Measurements from ENCODE around the gene DHX36.

Gene DHX36

DNA sequence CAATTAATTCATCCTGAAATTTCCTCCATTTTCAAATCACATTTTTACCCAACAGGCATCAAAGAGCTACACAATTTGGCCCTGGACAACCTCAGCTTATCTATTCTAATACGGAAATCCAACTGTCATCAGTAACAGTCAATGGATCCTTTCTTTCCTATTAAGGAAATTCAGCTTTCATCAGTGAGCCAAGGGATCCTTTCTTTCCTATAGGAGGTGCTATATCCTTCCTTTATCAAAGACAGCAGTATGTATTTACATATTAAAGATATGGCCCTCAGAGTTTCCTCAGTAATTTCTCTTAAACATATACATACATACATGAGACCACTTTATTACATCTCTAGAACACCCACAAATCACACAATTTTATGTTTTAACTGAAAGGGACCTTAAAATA, 10.1 kb downstream of the DHX36 start:
- no peak for DNase-seq
- Histone ChIP-seq H3K4me1 (ENCODE audit: control extremely low read depth in 1 of 4, control insufficient read depth in 4 of 4, insufficient read depth in 4 of 4, low read length in 3 of 4) (peaks cover 0 to 8% (median 0%) of the 10 kb centered on the region in 4 experiments), H3K9me3 (ENCODE audit: control extremely low read depth in 1 of 5, control insufficient read depth in 4 of 5, insufficient read depth in 2 of 5, low read depth in 1 of 5, low read length in 4 of 5) (no peaks in the 10 kb centered on the region), H3K27ac (ENCODE audit: insufficient read depth in 1 of 2, low read depth in 1 of 2, low read length in 2 of 2, poor library complexity in 1 of 2, severe bottlenecking in 2 of 2) (no peak overlapping the region), H3K27me3 (replicated peaks in 2 of 5; ENCODE audit: control insufficient read depth in 4 of 5, insufficient read depth in 5 of 5, low read length in 4 of 5) (no peaks in the 10 kb centered on the region), H3K4me3 (ENCODE audit: control insufficient read depth in 1 of 7, extremely low read depth in 1 of 7, insufficient read depth in 4 of 7, low read depth in 2 of 7, low read length in 6 of 7) (no peak overlapping the region), H3K36me3 (ENCODE audit: control insufficient read depth in 4 of 4, insufficient read depth in 4 of 4, low read length in 3 of 4) (peaks cover 5 to 44% (median 26%) of the 10 kb centered on the region in 4 experiments)
- WGBS (ENCODE audit: insufficient coverage), result 90% methylated on average over 1 of the region's 1 CpG
- ChIA-PET CTCF (interaction anchor here (1.0 to 1.2 kb wide), 2 partner anchors 31 to 56 kb away, joined by 3 read pairs; no protein-coding TSS in a partner anchor), POLR2A (no interaction called here)

DNA sequence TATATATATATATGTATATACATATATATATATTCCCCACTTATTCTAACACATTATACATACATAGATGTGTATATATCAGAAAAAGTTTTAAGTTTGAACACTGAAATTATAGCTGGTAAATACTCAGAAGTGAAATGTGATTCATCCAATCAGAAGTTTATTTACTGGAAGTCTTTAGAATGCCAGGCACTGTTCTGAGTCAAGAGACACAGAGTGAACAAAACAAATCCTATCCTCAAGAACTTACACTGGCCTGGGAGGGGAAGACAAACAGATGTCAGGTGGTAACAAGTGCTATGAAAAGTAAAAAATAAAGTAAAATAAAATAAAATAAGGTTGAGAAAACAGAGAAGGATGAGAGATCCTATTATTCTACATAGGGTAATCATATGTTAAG, 13.4 kb downstream of the DHX36 start:
- no peaks in the 10 kb centered on the region for H3K27me3 ChIP-seq (replicated peaks in 2 of 5; ENCODE audit: control insufficient read depth in 4 of 5, insufficient read depth in 5 of 5, low read length in 4 of 5)
- no peak for DNase-seq
- H3K9me3 ChIP-seq (ENCODE audit: control extremely low read depth in 1 of 5, control insufficient read depth in 4 of 5, insufficient read depth in 2 of 5, low read depth in 1 of 5, low read length in 4 of 5), result no peaks in the 10 kb centered on the region
- CTCF ChIA-PET, result interaction anchor here (0.9 kb wide), 1 partner anchor 10 kb away, joined by 3 read pairs; no protein-coding TSS in a partner anchor
- no peak overlapping the region for H3K4me3 ChIP-seq (ENCODE audit: control insufficient read depth in 1 of 7, extremely low read depth in 1 of 7, insufficient read depth in 4 of 7, low read depth in 2 of 7, low read length in 6 of 7)
- no peaks in the 10 kb centered on the region for H3K4me1 ChIP-seq (ENCODE audit: control extremely low read depth in 1 of 4, control insufficient read depth in 4 of 4, insufficient read depth in 4 of 4, low read length in 3 of 4)
- peaks cover 5 to 58% (median 33%) of the 10 kb centered on the region in 4 experiments for H3K36me3 ChIP-seq (ENCODE audit: control insufficient read depth in 4 of 4, insufficient read depth in 4 of 4, low read length in 3 of 4)
- POLR2A ChIA-PET, result no interaction called here
- no peak overlapping the region for H3K27ac ChIP-seq (ENCODE audit: insufficient read depth in 1 of 2, low read depth in 1 of 2, low read length in 2 of 2, poor library complexity in 1 of 2, severe bottlenecking in 2 of 2)

DNA sequence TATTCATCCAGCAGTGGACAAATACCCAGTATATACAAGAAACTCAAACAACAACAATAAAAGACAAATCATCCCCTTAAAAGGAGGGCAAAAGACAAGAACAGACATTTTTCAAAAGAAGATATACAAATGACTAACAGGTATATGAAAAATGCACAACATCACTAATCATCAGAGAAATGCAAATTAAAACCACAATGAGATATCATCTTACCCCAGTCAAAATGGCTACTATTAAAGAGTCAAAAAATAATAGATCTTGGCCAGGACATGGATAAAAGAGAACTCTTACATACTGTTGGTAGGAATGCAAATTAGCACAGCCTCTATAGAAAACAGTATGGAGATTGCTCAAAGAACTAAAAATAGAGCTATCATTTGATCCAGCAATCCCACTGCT, 16.9 kb downstream of the DHX36 start:
- CTCF ChIA-PET, result no interaction called here
- DNase-seq, result no peak
- Histone ChIP-seq H3K9me3 (ENCODE audit: control extremely low read depth in 1 of 5, control insufficient read depth in 4 of 5, insufficient read depth in 2 of 5, low read depth in 1 of 5, low read length in 4 of 5) (no peaks in the 10 kb centered on the region), H3K27me3 (replicated peaks in 2 of 5; ENCODE audit: control insufficient read depth in 4 of 5, insufficient read depth in 5 of 5, low read length in 4 of 5) (no peaks in the 10 kb centered on the region), H3K27ac (ENCODE audit: insufficient read depth in 1 of 2, low read depth in 1 of 2, low read length in 2 of 2, poor library complexity in 1 of 2, severe bottlenecking in 2 of 2) (no peak overlapping the region), H3K4me1 (ENCODE audit: control extremely low read depth in 1 of 4, control insufficient read depth in 4 of 4, insufficient read depth in 4 of 4, low read length in 3 of 4) (no peaks in the 10 kb centered on the region), H3K4me3 (ENCODE audit: control insufficient read depth in 1 of 7, extremely low read depth in 1 of 7, insufficient read depth in 4 of 7, low read depth in 2 of 7, low read length in 6 of 7) (no peak overlapping the region), H3K36me3 (ENCODE audit: control insufficient read depth in 4 of 4, insufficient read depth in 4 of 4, low read length in 3 of 4) (peaks cover 9 to 62% (median 42%) of the 10 kb centered on the region in 4 experiments)
- POLR2A ChIA-PET, result no interaction called here

DNA sequence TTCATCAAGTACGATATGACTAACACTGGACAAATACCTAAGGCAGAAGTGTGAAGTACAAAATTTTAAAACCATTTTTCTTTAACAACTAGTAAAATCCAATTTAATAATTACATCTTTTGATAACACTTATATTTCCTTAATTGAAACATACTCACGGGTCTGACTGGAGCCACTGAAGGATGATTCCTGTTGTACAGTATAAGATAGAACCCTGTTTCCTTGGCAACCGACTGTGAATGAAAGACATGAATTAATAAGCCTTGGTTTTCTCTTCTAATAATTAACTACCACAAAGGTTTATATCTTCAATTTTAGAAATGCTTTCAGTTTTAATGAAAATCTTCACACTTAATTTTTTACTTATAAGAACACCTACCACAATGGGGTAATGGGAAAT, 19.4 kb downstream of the DHX36 start:
- Histone ChIP-seq H3K4me1 (ENCODE audit: control extremely low read depth in 1 of 4, control insufficient read depth in 4 of 4, insufficient read depth in 4 of 4, low read length in 3 of 4) (no peaks in the 10 kb centered on the region), H3K27me3 (replicated peaks in 2 of 5; ENCODE audit: control insufficient read depth in 4 of 5, insufficient read depth in 5 of 5, low read length in 4 of 5) (no peaks in the 10 kb centered on the region), H3K4me3 (ENCODE audit: control insufficient read depth in 1 of 7, extremely low read depth in 1 of 7, insufficient read depth in 4 of 7, low read depth in 2 of 7, low read length in 6 of 7) (no peak overlapping the region), H3K9me3 (ENCODE audit: control extremely low read depth in 1 of 5, control insufficient read depth in 4 of 5, insufficient read depth in 2 of 5, low read depth in 1 of 5, low read length in 4 of 5) (no peaks in the 10 kb centered on the region), H3K27ac (ENCODE audit: insufficient read depth in 1 of 2, low read depth in 1 of 2, low read length in 2 of 2, poor library complexity in 1 of 2, severe bottlenecking in 2 of 2) (no peak overlapping the region), H3K36me3 (ENCODE audit: control insufficient read depth in 4 of 4, insufficient read depth in 4 of 4, low read length in 3 of 4) (peaks cover 17 to 79% (median 50%) of the 10 kb centered on the region in 4 experiments)
- 80% methylated on average over 1 of the region's 3 CpGs for WGBS (ENCODE audit: insufficient coverage)
- CTCF ChIA-PET, result no interaction called here
- POLR2A ChIA-PET, result no interaction called here
- no peak for DNase-seq

DNA sequence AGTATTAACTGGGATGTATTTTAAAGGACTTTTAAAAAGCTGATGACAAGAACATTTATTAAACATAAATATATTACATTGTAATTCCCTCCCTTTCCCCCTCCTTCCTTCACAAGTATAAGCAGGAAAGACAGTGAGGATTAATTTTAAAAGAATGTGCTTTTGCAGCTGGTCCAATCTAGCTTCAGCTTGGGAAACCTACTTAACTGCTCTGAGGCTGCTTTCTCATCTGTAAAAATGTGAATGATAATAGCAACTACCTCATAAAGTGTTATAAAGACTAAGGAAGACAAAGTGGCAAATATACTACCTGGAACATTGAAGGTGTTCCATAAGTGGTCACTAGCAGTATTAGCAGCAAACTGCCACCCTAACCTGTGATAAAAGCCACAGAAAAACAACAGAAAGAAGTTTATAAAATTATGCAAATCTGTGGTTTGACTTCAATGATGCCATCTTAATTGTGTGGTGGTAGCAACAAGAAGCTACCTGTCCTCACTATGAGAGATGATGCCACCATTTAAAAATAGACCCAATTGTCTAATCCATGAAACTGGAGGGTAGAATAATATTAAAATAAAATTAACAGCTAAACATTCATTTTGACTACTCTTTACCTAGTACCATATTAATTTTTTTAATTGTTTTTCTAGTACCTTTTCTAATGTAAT, 20.0 kb downstream of the DHX36 start:
- Histone ChIP-seq H3K36me3 (ENCODE audit: control insufficient read depth in 4 of 4, insufficient read depth in 4 of 4, low read length in 3 of 4) (peaks cover 17 to 79% (median 51%) of the 10 kb centered on the region in 4 experiments), H3K27ac (ENCODE audit: insufficient read depth in 1 of 2, low read depth in 1 of 2, low read length in 2 of 2, poor library complexity in 1 of 2, severe bottlenecking in 2 of 2) (no peak overlapping the region), H3K9me3 (ENCODE audit: control extremely low read depth in 1 of 5, control insufficient read depth in 4 of 5, insufficient read depth in 2 of 5, low read depth in 1 of 5, low read length in 4 of 5) (no peaks in the 10 kb centered on the region), H3K27me3 (replicated peaks in 2 of 5; ENCODE audit: control insufficient read depth in 4 of 5, insufficient read depth in 5 of 5, low read length in 4 of 5) (no peaks in the 10 kb centered on the region), H3K4me1 (ENCODE audit: control extremely low read depth in 1 of 4, control insufficient read depth in 4 of 4, insufficient read depth in 4 of 4, low read length in 3 of 4) (no peaks in the 10 kb centered on the region), H3K4me3 (ENCODE audit: control insufficient read depth in 1 of 7, extremely low read depth in 1 of 7, insufficient read depth in 4 of 7, low read depth in 2 of 7, low read length in 6 of 7) (no peak overlapping the region)
- ChIA-PET POLR2A (no interaction called here), CTCF (interaction anchor here (0.7 kb wide), 1 partner anchor 9 kb away, joined by 3 read pairs; no protein-coding TSS in a partner anchor)
- DNase-seq, result no peak

DNA sequence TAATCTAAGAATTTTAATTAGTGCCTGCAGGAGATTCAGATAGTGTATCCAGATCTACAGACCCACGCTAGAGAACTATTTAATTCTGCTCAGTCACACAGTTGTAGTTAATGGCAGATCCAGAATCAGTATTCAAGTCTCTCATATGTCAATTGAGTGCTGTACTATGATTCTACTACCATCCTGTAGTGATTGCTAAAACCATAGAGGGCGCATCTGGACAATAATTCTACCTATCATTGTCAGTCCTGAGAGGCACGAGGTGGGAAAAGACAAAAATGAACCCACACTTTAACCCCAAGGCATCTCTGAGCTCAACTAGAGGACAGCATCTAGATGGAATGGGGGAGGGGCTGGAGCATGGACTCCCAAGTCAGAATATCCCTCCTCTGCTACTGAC, 22.7 kb downstream of the DHX36 start:
- no peaks in the 10 kb centered on the region for H3K9me3 ChIP-seq (ENCODE audit: control extremely low read depth in 1 of 5, control insufficient read depth in 4 of 5, insufficient read depth in 2 of 5, low read depth in 1 of 5, low read length in 4 of 5)
- no peak overlapping the region for H3K4me3 ChIP-seq (ENCODE audit: control insufficient read depth in 1 of 7, extremely low read depth in 1 of 7, insufficient read depth in 4 of 7, low read depth in 2 of 7, low read length in 6 of 7)
- no peak for DNase-seq
- CTCF ChIA-PET, result interaction anchor here (1.1 kb wide), 1 partner anchor 9 kb away, joined by 3 read pairs; no protein-coding TSS in a partner anchor
- no peaks in the 10 kb centered on the region for H3K4me1 ChIP-seq (ENCODE audit: control extremely low read depth in 1 of 4, control insufficient read depth in 4 of 4, insufficient read depth in 4 of 4, low read length in 3 of 4)
- no peaks in the 10 kb centered on the region for H3K27me3 ChIP-seq (replicated peaks in 2 of 5; ENCODE audit: control insufficient read depth in 4 of 5, insufficient read depth in 5 of 5, low read length in 4 of 5)
- peaks cover 24 to 77% (median 51%) of the 10 kb centered on the region in 4 experiments for H3K36me3 ChIP-seq (ENCODE audit: control insufficient read depth in 4 of 4, insufficient read depth in 4 of 4, low read length in 3 of 4)
- POLR2A ChIA-PET, result no interaction called here
- H3K27ac ChIP-seq (ENCODE audit: insufficient read depth in 1 of 2, low read depth in 1 of 2, low read length in 2 of 2, poor library complexity in 1 of 2, severe bottlenecking in 2 of 2), result no peak overlapping the region
- 100% methylated on average over 1 of the region's 3 CpGs for WGBS (ENCODE audit: insufficient coverage)

- no peak overlapping the region for H3K27ac ChIP-seq (ENCODE audit: insufficient read depth in 1 of 2, low read depth in 1 of 2, low read length in 2 of 2, poor library complexity in 1 of 2, severe bottlenecking in 2 of 2)
- no peak for DNase-seq
- peaks cover 16 to 66% (median 43%) of the 10 kb centered on the region in 4 experiments for H3K36me3 ChIP-seq (ENCODE audit: control insufficient read depth in 4 of 4, insufficient read depth in 4 of 4, low read length in 3 of 4)
- WGBS (ENCODE audit: insufficient coverage), result no CpG with 5 or more reads among the region's 2 CpGs
- H3K4me1 ChIP-seq (ENCODE audit: control extremely low read depth in 1 of 4, control insufficient read depth in 4 of 4, insufficient read depth in 4 of 4, low read length in 3 of 4), result no peaks in the 10 kb centered on the region
- H3K4me3 ChIP-seq (ENCODE audit: control insufficient read depth in 1 of 7, extremely low read depth in 1 of 7, insufficient read depth in 4 of 7, low read depth in 2 of 7, low read length in 6 of 7), result no peak overlapping the region
- ChIA-PET CTCF (no interaction called here), POLR2A (no interaction called here)
- H3K9me3 ChIP-seq (ENCODE audit: control extremely low read depth in 1 of 5, control insufficient read depth in 4 of 5, insufficient read depth in 2 of 5, low read depth in 1 of 5, low read length in 4 of 5), result no peaks in the 10 kb centered on the region
- H3K27me3 ChIP-seq (replicated peaks in 2 of 5; ENCODE audit: control insufficient read depth in 4 of 5, insufficient read depth in 5 of 5, low read length in 4 of 5), result no peaks in the 10 kb centered on the region
Measured at GRCh38 chr3:154294016-154294415, 30.3 kb downstream of the DHX36 start.

Data from common myeloid progenitor, CD34-positive (primary cell).